ENCODE data around the gene SLC4A1. TPM values are rescaled to one million over a fixed set of nuclear protein-coding genes. Genes with fewer than 3 reads are reported as not detected.

Gene SLC4A1
- total RNA-seq, 4 donors from 2014 or later, result 0.21 TPM; not detected in 3

DNA sequence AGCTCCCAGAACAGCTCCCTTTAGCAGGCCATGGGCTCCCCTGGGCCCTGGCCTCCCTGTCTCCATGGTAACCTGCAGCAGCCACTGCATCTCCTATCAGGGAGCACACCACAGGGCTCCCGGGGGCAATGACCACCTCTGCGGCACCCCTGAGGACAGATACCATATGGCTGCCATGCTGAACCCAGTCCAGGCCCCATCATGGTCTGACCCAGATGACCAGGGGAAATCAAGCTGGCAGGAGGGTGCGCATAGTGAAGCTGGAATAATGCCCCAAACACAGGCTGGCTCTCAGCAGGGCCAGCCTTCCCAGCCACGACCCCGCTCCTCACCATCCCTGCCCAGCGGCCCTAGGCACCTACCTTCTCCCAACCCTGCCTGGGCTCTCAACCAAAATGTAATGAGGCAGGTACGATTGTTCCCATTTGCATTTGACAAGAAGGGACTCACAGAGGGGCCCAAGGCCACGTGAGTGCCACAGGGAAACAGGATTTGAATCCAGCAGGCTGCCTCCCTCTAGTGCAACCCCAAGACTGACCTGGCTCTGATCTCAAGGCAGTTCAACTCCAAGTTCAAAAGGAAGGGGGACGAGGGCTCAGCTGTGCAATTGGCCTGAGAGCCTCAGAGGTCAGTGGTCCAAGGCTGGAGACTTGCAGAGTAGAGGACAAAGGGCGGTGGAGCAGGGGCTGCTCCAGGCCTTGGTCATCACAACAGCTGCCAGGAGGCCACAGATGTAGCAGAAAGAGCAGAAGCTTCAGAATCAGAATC is 42.9 kb upstream of the SLC4A1 start:
- TF ChIP-seq EP300 (IDR thresholded peaks at IDR 0.05) (no peak), POLR2A (IDR thresholded peaks at IDR 0.05) (no peak)
- TF ChIP-seq, protein P1, sequence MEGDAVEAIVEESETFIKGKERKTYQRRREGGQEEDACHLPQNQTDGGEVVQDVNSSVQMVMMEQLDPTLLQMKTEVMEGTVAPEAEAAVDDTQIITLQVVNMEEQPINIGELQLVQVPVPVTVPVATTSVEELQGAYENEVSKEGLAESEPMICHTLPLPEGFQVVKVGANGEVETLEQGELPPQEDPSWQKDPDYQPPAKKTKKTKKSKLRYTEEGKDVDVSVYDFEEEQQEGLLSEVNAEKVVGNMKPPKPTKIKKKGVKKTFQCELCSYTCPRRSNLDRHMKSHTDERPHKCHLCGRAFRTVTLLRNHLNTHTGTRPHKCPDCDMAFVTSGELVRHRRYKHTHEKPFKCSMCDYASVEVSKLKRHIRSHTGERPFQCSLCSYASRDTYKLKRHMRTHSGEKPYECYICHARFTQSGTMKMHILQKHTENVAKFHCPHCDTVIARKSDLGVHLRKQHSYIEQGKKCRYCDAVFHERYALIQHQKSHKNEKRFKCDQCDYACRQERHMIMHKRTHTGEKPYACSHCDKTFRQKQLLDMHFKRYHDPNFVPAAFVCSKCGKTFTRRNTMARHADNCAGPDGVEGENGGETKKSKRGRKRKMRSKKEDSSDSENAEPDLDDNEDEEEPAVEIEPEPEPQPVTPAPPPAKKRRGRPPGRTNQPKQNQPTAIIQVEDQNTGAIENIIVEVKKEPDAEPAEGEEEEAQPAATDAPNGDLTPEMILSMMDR (IDR thresholded peaks at IDR 0.05), result no peak
- Histone ChIP-seq H3K9me3 (no peaks in the 10 kb centered on the region), H3K27ac (no peak overlapping the region), H3K4me3 (no peak overlapping the region), H3K4me1 (peaks cover 0 to 35% (median 17%) of the 10 kb centered on the region in 4 donors), H3K36me3 (no peaks in the 10 kb centered on the region), H3K27me3 (peaks cover 3 to 62% of the 10 kb centered on the region in 2 donors)
- 73 to 75% methylated on average over 9 to 10 of the region's 10 CpGs for WGBS, 2 donors
- DNase-seq (ENCODE audit: low spot score in 2 of 2), result no peak

DNA sequence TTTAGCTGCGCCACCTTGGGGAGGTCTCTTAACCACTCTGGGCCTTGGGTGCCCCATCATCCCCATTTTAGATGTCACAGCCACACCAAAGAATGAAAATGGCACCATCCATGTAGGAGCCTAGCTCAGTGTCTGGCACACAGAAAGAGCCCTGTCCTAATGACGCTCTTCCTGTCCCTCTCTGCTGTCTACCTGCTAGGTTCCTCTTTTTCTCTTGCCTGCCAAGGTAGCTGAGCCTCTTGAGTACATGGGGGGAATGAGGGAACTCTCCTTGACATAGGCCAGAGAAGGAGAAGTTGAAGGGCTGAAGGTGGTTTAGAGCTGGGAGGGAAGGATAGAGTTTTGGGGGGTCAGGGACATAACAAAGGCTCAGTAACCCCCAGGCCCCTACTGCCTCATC is 42.3 kb upstream of the SLC4A1 start:
- H3K4me1 ChIP-seq, result peaks cover 0 to 29% (median 17%) of the 10 kb centered on the region in 4 donors
- DNase-seq (ENCODE audit: low spot score in 2 of 2), result no peak
- no peak overlapping the region for H3K4me3 ChIP-seq
- no peaks in the 10 kb centered on the region for H3K36me3 ChIP-seq
- no peaks in the 10 kb centered on the region for H3K9me3 ChIP-seq
- TF ChIP-seq, protein P1 (IDR thresholded peaks at IDR 0.05), result no peak
- WGBS, 2 donors, result 87 to 97% methylated on average over 2 of the region's 2 CpGs
- no peak overlapping the region for H3K27ac ChIP-seq
- peaks cover 3 to 62% of the 10 kb centered on the region in 2 donors for H3K27me3 ChIP-seq

DNA sequence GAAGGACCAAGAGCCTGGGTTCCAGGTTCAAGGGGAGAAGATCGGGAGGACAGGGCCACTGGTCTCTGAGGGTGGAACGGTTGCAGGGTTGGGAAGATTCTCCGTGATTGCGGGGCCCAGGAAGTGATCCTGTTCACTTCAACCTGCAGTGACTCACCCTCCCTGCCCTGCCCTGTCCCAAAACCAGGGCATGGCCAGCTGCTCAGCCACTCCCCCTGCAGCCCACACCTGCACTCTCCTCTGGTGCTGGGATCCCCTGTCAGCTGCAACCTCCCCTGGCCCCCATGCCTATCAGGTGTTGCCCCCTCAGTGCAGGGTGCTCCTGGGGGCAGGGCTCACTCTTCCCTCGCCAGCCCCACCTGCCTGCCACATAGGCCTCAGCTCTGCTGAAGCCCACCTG is 41.5 kb upstream of the SLC4A1 start:
- H3K4me1 ChIP-seq, result peaks cover 0 to 23% (median 15%) of the 10 kb centered on the region in 4 donors
- TF ChIP-seq EP300 (IDR thresholded peaks at IDR 0.05) (no peak), POLR2A (IDR thresholded peaks at IDR 0.05) (no peak)
- TF ChIP-seq, protein P1 (IDR thresholded peaks at IDR 0.05), result no peak
- 67 to 72% methylated on average over 5 of the region's 5 CpGs for WGBS, 2 donors

DNA sequence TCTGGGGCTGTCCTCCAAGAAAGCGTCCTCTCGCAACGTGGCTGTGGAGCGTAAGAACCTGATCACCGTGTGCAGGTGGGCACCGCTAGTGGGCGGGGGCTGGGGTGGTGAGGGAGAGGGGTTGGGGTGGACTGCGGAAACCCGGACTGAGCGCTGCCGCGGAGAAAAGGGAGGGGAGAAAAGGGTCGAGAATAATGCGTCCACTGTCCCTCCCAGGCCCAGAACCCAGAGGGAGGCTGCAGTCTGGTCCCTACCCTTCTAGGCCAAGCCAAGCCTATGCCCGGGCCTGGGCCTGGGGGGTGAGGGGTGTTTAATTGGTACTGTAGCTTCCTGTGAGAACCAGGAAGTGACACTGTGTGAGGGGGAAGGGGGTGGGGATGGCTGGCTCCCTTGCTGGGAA is 40.9 kb upstream of the SLC4A1 start:
- Histone ChIP-seq H3K4me3 (peak overlapping the region; percentile 23 to 55 (median 31)), H3K4me1 (peaks cover 0 to 23% (median 15%) of the 10 kb centered on the region in 4 donors), H3K27ac (no peak overlapping the region), H3K27me3 (peaks cover 0 to 57% of the 10 kb centered on the region in 2 donors), H3K9me3 (no peaks in the 10 kb centered on the region), H3K36me3 (no peaks in the 10 kb centered on the region)
- no peak for DNase-seq (ENCODE audit: low spot score in 2 of 2)
- TF ChIP-seq EP300 (IDR thresholded peaks at IDR 0.05) (no peak), POLR2A (IDR thresholded peaks at IDR 0.05) (no peak)
- TF ChIP-seq, protein P1 (IDR thresholded peaks at IDR 0.05), result no peak
- WGBS, 2 donors, result 1% methylated on average over 15 of the region's 15 CpGs

More for the DNA sequence above, 41.5 kb upstream of the SLC4A1 start:
- H3K36me3 ChIP-seq, result no peaks in the 10 kb centered on the region
- DNase-seq (ENCODE audit: low spot score in 2 of 2), result no peak
- no peak overlapping the region for H3K27ac ChIP-seq
- H3K27me3 ChIP-seq, result peaks cover 0 to 57% of the 10 kb centered on the region in 2 donors
- H3K9me3 ChIP-seq, result no peaks in the 10 kb centered on the region
- no peak overlapping the region for H3K4me3 ChIP-seq

DNA sequence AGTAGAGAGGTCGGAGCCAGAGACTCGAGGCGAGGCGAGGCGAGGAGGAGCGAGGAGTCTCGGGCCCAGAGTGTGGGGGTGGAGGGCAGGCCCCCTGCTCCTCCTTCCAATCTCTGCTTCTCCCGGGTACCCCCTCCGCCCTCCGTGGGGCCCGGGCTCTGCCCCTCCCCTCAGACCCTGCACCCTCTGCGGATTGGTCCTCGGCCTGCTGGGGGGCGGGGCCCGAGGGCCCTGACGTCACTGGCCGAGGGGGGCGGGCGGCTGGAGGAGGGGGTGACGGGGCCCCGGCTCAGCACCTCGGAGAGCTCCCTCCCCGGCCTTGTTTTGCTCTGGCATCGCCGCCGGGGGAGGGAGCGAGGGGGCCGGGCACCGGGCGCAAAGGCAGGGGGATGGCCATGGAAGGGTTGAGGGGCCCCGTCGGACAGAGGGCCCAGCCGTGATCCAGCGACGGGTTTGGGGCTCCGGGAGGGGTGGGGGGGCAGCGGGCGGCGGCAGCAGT is 40.4 kb upstream of the SLC4A1 start, which contains the start of gene RUNDC3A:
Gene RUNDC3A (plus strand): TSS at position 282 of the 499 bp plus-strand sequence. CDS start 232 bp downstream, outside the sequence.
- Histone ChIP-seq H3K27me3 (peaks cover 0 to 57% of the 10 kb centered on the region in 2 donors), H3K27ac (peak within 1 kb of the TSS in 2 of 4 donors; percentile 29 to 72), H3K4me3 (peak within 1 kb of the TSS; percentile 23 to 55 (median 31)), H3K36me3 (no peaks in the 10 kb centered on the region), H3K9me3 (no peaks in the 10 kb centered on the region), H3K4me1 (peaks cover 0 to 23% (median 15%) of the 10 kb centered on the region in 4 donors)
- no peak for TF ChIP-seq POLR2A (IDR thresholded peaks at IDR 0.05)
- TF ChIP-seq, protein P1 (IDR thresholded peaks at IDR 0.05), result no peak
- TF ChIP-seq EP300 (IDR thresholded peaks at IDR 0.05), result peak; percentile 14 to 59
- 0% methylated on average over 15 to 18 of the region's 39 CpGs for WGBS, 2 donors
- DNase-seq (ENCODE audit: low spot score in 2 of 2), result peak; percentile 37 to 69
